ENCODE measurements around the gene COL24A1.

- no peak for TF ChIP-seq EZH2 (IDR thresholded peaks at IDR 0.05; ENCODE audit: borderline replicate concordance, low read depth, low read length, severe bottlenecking)
- no peak for TF ChIP-seq CTCF (IDR thresholded peaks at IDR 0.05; ENCODE audit: borderline replicate concordance, extremely low read depth, low read length, poor library complexity, severe bottlenecking)
These were observed 450.6 kb downstream of the COL24A1 start for GRCh38 chr1:85705940-85706339.
